NCI-H82 treated with DMSO at 0.1 percent for 48 hours (cell line): ENCODE data around the gene VPS16.
"Not testable (repeated sequence)": the region's sequence is repeated elsewhere in the genome, so short reads cannot be mapped to it uniquely, and the experiment has no call there.

ENCODE experiments used
- DNase-seq: peaks from one replicate; lab custom pipeline; 2025; ENCODE audit not compliant: unreplicated experiment; lab: John Stamatoyannopoulos, UW

Gene VPS16

GRCh38 chr20:2806351-2806701 is 34.2 kb upstream of the VPS16 start:
- DNase-seq: no peak

DNA sequence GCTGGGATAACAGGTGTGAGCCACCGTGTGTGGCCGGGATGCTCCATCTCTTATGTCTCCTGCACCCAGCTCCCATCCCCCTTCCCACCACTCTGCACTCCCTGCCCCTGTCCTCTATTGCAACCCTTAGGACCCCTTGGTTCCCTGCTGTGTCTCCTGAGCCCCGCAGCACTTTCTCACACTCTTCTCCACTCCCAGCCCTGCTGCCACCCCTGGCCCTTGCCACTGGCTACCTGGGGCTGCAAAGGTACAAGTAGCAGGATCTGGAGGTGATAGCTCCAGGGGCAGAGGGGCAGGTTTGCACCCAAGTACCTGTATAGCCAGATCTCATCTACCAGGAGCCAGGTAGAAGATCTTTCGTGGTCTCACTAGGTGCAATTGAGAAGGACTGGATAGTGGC is 33.5 kb upstream of the VPS16 start:
- DNase-seq: no peak

DNA sequence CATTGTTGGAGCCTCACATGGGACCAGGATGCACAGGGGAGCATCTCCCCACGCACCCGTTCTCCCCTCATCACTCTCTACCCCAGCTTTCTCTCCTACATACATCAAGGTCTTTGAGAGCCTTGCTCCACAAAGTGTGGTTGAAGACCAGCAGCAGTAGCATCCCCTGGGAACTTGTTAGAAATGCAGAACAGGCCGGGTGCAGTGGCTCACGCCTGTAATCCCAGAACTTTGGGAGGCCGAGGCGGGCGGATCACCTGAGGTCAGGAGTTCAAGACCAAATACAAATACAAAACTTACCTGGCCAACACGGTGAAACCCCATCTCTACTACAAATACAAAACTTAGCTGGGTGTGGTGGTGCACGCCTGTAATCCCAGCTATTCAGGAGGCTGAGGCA is 32.6 kb upstream of the VPS16 start:
- not testable (repeated sequence) for DNase-seq

- no peak for DNase-seq
Observed at GRCh38 chr20:2809690-2810089, 30.9 kb upstream of the VPS16 start.

DNA sequence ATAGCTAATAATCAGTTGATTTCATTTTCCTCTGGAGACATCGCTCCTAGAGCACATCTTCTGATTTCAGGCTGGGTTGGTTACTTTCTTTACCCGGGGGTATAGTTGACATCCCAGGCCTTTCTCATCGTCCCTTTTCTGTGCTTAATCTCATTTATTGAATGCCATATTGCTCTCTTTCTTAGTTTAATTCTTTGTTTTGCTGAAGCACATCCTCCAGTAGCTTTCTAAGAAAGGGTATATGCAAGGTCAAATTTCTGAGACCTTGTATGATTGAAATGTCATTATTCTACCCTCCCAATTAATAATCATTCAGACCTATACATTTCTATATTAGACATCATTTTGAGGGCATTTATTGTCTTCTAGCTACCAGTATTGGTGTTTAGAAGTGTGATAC is 28.4 kb upstream of the VPS16 start:
- DNase-seq: no peak

- DNase-seq: peak; percentile 37
Observed at GRCh38 chr20:2814076-2814475, 26.5 kb upstream of the VPS16 start.

DNA sequence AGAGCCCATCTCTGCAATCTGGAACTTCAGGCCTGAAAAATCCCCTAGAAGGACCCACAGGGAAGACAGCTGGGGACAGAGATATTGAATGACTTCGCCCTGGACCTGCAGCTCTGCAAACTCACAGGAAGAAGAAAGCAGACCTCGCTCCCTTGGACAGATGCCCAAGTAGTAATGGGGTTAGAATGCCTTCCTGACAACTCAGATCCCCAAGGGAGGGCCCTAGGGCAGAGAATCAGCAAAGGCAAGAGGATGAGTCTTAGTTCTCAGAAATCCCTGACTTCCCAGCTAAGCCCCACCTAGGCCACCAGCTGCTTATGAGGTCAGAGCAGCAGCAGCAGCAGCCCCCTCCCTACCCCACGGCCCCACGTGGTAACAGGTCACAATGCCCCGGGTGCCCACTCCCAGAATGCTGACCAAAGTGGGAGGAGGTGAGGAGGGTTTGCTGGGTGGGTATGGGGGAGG is 25.9 kb upstream of the VPS16 start, which contains the start of gene C20orf141:
C20orf141 (plus strand) TSS at position 401 of the 465 bp plus-strand sequence. CDS start 198 bp downstream, outside the sequence.
- DNase-seq: peak; percentile 95

GRCh38 chr20:2815242-2815900 is 25.2 kb upstream of the VPS16 start:
- DNase-seq: no peak

GRCh38 chr20:2816030-2816582 is 24.4 kb upstream of the VPS16 start, which contains the start of gene TMEM239:
Gene TMEM239, plus strand, starts transcription at chr20:2816364. Its CDS starts 191 bp downstream, at chr20:2816555.
- DNase-seq: no peak

DNA sequence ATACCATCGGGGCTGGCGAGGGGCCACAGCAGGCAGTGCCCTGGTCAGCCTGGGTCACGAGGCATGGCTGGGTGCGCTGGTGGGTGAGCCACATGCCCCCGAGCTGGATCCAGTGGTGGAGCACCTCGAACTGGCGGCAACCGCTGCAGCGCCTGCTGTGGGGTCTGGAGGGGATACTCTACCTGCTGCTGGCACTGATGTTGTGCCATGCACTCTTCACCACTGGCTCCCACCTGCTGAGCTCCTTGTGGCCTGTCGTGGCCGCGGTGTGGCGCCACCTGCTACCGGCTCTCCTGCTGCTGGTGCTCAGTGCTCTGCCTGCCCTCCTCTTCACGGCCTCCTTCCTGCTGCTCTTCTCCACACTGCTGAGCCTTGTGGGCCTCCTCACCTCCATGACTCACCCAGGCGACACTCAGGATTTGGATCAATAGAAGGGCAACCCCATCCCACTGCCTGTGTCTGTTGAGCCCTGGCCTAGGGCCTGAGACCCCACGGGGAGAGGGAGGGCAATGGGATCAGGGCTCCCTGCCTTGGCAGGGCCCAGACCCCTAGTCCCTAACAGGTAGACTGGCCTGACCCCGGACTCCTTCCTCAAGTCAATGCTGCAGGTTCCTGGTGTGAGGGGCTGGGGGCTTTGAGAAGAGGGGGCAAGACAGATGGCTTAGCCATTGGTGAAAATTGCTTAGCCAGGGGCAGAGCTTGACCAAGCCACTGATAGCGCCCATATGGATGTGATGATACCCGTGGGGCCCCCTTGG is 23.8 kb upstream of the VPS16 start:
- DNase-seq: no peak

DNA sequence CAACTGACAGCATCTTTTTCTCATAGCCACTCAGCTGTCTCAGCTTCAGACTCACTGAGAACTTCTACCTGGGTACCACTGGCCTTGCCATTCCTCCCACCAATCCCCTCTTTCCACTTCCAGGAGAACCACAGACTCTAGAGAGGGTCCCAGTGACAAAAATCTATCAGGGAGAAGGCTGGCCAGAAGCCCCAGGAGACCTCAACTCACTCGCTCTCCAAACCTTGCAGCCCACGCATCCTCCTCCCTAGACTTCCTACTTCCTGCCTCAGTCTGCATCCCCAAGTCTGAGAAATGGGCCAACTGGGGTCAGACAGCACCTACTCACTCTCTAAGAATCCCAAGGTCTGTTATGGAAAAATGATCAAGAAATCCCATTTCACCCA is 23.2 kb upstream of the VPS16 start:
- no peak for DNase-seq

DNA sequence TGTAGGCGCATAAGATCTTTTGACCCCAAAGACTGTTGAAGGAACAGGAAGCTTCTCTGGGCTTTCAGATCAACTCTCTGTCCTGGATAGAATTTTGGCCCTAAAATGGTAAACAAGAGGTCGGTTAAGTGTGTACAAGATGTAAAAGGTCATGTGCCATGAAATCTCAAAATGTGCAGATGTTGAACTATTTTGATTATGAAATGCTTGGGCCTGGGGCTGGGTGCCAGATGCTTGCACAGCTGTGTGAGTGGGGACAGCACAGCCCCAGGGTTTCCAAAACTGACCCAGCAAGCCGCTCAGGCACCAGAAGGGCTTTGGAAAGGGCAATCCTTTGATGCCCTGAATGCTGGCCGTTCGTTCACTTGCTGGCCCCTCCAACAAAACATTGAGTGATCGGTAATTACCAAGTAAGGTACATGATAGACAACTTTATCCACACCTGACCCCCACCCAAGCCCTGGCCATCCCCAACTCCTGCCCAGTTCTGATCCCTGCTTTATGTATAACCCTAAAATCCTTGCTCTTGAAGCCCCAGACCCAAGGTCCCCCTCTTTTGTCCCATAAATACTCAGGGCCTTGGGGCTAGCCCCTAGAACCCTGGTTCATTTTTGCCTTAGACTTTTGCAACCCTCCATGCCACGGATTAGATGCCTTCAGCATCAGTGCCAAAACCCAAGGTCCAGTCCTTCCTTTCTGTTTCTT is 22.5 kb upstream of the VPS16 start:
- DNase-seq: no peak

- no peak for DNase-seq
Observed at GRCh38 chr20:2820084-2820895, 20.3 kb upstream of the VPS16 start.

GRCh38 chr20:2820896-2821869 is 19.4 kb upstream of the VPS16 start:
- no peak for DNase-seq

DNA sequence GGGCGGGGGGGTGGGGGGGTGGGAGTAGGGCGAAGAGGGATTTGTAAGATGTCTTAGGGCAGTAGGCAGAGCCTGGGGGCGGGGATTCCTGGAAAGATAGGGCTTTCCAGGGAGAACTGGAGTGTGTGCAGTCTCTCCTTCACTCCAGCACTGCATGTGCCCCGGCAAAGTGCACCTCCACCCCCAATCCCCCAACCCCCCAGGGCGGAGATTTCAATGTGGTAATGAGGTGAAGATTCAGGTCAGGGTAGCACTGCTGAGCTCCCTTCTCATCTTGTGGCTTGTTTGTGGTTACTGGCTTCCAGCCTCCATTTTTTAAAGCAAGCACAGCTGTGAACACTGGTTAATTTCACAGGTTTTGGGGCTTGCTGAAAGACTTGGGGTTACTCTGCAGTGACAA is 18.5 kb upstream of the VPS16 start:
- DNase-seq: no peak

DNA sequence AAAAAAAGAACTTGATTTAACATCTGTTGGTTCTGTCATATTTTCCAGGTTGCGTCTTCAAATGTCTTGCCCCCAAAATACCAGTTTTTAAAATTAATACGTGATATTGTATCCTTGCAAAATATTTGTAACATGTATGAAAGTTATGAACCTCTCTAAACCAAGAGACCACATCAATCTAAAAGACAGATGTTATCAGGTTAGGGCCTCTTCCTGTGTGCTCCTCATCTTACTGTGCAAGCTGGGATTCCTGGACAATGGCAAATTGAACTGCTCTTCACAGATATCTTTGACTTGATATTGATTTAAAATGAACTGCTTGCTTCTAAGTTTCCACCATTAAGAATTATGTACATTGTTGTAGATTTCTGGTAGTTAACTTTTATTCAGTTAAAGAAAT is 14.8 kb upstream of the VPS16 start:
- no peak for DNase-seq

GRCh38 chr20:2826655-2827054 is 13.9 kb upstream of the VPS16 start:
- no peak for DNase-seq

- DNase-seq: no peak
Observed at GRCh38 chr20:2829376-2829775, 11.2 kb upstream of the VPS16 start.

DNA sequence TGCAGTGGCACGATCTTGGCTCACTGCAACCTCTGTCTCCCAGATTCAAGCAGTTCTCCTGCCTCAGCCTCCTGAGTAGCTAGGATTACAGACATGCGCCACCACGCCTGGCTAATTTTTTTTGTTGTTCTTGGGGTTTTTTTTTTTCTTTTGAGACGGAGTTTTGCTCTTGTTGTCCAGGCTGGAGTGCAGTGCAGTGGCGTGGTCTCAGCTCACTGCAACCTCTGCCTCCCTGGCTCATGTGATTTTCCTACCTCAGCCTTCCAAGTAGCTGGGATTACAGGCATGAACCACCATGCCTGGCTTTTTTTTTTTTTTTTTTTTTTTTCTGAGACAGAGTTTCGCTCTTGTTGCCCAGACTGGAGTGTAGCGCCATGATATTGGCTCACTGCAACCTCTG is 9.3 kb upstream of the VPS16 start:
- DNase-seq: not testable (repeated sequence)

DNA sequence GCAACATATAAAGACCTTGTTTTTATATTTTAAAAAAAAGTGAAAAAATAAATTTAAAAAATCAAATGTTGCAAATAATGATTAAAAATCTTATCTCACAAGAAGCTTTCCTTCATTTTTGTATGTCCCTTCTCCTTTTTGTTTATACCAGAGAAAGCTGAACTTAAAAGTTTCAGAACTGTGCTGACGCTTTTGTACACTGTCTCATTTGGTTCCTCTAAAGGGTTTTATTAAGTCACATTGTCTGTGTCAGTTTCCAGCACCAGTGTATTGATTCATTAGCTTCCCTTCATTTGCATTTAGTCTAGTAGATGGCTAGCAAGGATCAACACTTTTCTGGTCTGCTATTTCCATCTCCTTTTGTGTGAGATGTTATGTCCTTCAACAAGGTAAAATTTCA is 6.8 kb upstream of the VPS16 start:
- DNase-seq: no peak
